Activated CD8-positive, alpha-beta memory T cell treated with anti-CD3 and anti-CD28 coated beads, Interleukin-2, amount 50 U/mL, for 48 hours (primary cell): Measurements from ENCODE around the gene PRMT7.

Experiments
- DNase-seq: peaks from one replicate; pipeline ENCODE4 v3.0.0-alpha.2; 2020

PRMT7 gene

GRCh38 chr16:68350813-68351350 is 40.1 kb downstream of the PRMT7 start:
- no peak for DNase-seq

DNA sequence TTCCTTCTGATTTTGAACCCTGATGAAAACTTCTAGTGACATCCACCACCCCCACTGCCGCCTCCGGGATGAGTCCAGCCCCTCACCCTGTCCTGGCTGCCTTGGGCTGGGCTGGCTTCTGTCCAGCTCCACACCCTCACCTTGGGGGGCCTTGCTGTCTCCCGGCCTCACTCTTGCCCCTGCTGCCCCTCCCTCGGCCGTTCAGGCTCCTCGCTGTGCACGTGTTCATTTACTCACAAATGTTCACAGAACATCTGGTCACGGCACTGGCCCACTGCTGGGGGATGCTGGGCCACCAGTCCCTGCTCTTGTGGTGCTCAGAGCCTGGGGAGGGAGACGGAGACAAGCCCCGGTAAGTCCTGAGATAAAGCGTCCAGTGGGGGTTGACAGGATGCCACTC is 40.6 kb downstream of the PRMT7 start:
- no peak for DNase-seq

- no peak for DNase-seq
These were observed 41.2 kb downstream of the PRMT7 start for GRCh38 chr16:68351991-68352431.

- DNase-seq, result no peak
These were observed 42.5 kb downstream of the PRMT7 start for GRCh38 chr16:68353366-68353765.

GRCh38 chr16:68354816-68355215 is 44.0 kb downstream of the PRMT7 start:
- DNase-seq, result no peak

GRCh38 chr16:68355447-68356248 is 44.8 kb downstream of the PRMT7 start:
- peak; percentile 57 for DNase-seq

GRCh38 chr16:68356249-68356918 is 45.6 kb downstream of the PRMT7 start:
- peak; percentile 82 for DNase-seq

- no peak for DNase-seq
These were observed 46.1 kb downstream of the PRMT7 start for GRCh38 chr16:68356919-68357286.

DNA sequence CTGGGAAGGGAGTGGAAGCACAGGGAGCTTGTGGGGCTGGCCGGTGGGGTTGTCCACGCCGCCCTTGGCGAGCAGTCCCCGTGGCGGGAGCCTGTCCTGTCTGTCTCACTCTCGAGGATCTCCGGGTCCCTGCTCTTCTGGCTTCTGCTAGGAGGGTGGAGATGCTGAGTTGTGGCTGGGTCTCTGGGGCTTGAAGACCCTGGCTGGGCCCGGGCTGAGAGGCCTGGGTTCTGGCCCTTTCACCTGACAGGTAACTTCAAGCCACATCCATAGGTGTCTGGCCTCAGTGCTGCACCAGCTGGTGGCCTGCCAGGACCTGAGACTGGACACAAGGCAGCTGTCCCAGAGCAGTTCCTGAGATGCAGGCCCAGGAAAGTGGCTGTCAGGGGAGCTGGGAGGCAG is 46.7 kb downstream of the PRMT7 start:
- no peak for DNase-seq

DNA sequence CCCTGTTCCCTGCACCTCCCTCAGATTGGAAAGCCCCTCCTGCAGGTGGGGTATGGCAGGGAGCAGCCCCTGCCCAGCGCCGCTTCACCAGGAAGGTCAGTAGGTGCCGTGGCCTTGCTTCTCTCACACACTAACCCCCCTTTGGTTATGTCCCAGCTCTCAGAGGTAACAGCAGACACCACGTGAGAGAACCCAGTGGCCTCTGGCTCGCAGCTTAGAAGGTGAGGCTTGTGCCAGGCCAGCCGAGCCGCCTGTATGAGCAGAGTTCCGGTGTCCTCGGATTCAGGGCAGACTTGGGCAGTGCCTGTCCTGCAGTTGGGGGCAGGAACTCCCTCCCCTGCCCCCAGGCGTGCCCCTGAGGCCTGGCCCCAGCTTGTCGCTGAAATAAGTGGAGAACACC is 47.1 kb downstream of the PRMT7 start:
- no peak for DNase-seq

GRCh38 chr16:68358951-68359350 is 48.1 kb downstream of the PRMT7 start:
- no peak for DNase-seq

GRCh38 chr16:68359398-68360191 is 48.8 kb downstream of the PRMT7 start:
- no peak for DNase-seq

DNA sequence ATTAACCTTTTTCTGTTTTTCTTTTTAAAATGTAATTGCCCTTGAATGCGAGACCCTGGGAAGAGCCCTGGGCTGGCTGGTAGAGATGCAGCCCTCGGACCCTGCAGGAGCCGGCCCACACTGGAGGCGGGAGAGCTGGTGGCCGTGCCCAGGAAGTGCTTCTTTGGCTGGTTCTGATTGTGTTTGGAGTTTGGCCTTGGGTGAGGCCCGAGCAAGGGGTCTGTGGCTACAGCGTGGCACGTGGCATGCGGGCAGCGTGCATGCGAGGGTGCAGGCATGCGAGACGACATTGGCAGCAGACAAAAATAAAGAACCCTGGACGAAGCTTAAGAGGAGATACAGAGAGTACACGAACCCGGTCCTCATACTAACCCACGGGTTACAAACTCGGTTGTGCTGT is 49.7 kb downstream of the PRMT7 start:
- no peak for DNase-seq

DNA sequence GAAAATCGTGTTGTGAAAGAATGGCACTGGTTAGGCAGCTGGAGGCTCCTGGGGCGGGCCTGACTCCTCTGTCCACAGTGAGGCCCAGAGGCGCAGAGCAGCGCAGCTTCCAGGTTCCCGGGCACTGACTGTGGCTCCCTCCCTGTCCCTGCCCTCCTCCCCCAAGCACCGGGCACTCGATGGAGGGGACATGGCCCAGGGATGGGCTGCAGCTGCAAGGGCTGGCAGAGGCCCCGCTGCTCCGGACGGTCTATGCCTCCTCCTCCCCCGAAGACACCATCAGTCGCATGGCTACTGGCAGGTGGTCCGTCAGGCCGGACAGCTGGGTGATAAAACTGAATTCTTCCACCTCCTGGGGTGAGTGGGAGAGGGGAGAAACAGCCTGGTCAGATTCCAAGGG is 50.1 kb downstream of the PRMT7 start:
- DNase-seq, result no peak

- DNase-seq, result no peak
These were observed 50.7 kb downstream of the PRMT7 start for GRCh38 chr16:68361485-68361884.

GRCh38 chr16:68362262-68362913 is 51.6 kb downstream of the PRMT7 start:
- DNase-seq, result no peak

DNA sequence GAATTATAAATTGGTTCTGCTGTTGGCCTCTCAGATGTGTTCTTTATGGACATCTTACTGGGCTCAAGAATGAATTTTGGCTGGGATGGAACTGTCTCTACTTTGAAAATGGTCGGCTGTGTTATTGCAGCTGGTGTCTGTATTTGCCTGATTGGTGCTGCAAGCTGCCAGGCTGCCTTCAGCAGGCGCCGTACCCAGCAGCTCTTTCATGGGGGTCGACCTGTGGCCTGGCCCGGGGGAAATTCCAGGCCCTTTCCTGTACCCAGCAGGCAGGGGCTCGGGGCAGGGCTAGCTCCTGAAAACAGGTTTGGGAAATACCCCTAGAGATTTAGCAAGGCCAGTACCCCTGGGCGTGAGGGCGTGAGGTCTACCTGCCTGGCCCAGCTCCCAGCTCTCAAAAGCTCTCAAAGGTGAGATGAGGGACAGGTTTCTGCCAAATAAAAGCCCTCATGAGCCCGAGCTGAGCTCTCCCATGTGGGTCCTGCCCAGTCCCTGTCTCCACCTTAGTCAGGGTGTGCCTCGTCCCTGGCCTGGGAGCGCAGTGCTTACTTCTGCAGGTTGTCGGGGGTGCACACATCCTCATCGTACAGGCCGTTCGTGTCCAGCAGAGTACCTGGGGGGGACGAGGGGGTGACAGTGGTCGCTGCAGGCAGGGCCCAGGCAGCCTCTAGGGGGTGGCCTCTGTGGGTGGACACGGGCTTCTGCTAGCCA is 52.3 kb downstream of the PRMT7 start:
- DNase-seq, result no peak

GRCh38 chr16:68363658-68364521 is 53.1 kb downstream of the PRMT7 start:
- DNase-seq, result no peak

GRCh38 chr16:68364561-68364998 is 53.8 kb downstream of the PRMT7 start:
- DNase-seq, result no peak

DNA sequence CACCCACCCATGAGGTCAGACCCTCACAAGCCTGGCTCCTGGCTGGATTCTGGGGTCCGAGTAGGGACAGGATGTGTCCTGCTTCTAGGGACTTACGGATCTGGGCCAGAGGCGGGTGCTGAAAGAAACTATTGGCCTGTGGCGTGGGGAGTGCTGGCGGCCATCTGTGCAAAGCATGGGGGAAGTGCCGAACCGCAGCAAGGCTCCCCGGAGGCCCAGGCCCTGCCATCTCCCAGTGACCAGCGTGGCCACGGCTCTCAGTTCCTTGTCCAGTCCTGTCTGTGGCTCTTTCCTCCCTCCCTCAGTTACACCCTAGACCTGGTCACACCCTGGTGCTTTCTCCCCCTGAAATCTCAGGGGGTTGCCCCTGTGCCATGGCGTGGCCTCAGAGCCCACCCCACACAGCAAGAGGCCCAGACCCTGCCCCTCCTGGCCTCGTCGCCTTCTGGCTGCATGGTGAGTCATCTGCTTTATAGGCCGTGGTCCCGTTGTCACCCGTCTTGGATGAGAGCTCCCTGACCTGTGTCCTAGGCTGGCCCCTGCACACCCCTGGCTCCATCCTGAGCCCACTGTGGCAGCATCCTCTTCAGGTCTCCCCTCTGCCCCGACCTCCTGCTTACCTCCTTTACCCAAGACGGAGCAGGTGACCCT is 54.5 kb downstream of the PRMT7 start:
- DNase-seq, result no peak

DNA sequence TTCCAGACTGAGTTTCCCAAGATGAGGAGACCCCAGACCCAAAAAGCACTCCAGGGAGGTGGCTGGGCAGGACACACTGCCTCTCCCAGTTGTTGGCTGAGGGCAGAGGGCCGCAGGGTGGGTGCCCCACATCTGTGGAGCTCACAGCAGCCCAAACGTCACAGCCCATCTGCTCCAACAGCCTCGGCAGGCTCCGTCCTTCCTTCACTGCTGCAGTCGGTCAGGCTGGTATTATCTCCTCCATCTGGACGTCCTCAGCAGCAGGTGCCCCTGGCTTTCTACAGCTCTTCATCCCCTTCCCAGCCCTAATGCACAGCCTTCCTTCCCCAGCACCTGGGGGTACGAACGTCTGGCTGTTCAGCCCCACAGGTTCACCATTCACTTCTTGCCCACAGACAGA is 55.2 kb downstream of the PRMT7 start:
- DNase-seq, result no peak
